Measurements from ENCODE around the gene KCNQ1.

GRCh38 chr11:2807801-2808241 lies 363.0 kb downstream of the KCNQ1 start:
- TF ChIP-seq CTCF (IDR thresholded peaks at IDR 0.05) (no peak), POLR2A (IDR thresholded peaks at IDR 0.05) (no peak)

Data from lower leg skin (tissue), 3 donors.